Vagina (tissue), 2 donors: ENCODE measurements around the gene BICC1.

Source experiments
- POLR2AphosphoS5 ChIP-seq, 2 donors: sonication (generic); formaldehyde crosslinking; IDR thresholded peaks; one replicate each; pipeline ENCODE4 v1.9.0; 2017; ENCODE audit warnings: antibody characterized with exemption in 2 of 2, mild to moderate bottlenecking in 2 of 2, low read depth in 1 of 2; ENCODE audit not compliant: insufficient read depth in 1 of 2
- TF ChIP-seq, protein P1 (sequence below), 3 experiments: fragments of 450-650 bp in 2 of 3; fragments of 200-600 bp in 1 of 3; sonication (generic) in 1 of 3; IDR thresholded peaks; one replicate each; pipeline ENCODE4 v1.5.1; 2017 to 2019; ENCODE audit warnings: antibody characterized with exemption in 3 of 3, mild to moderate bottlenecking in 2 of 3, moderate library complexity in 2 of 3

DNA sequence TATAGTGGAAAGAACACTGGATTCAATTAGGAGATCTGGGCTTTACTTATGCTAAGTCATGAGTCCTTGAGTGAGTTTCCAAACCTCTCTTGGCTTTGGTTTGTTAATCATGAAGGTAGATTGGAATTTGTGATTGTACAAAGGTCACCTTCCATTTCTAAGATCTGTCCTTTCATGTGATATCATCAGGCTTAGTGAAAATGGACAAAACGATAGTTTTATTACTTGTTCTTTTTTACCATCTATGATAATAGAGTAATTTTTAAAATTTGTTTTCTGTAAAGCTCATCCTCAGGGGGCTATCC, 309.0 kb downstream of the BICC1 start:
- TF ChIP-seq, protein P1, sequence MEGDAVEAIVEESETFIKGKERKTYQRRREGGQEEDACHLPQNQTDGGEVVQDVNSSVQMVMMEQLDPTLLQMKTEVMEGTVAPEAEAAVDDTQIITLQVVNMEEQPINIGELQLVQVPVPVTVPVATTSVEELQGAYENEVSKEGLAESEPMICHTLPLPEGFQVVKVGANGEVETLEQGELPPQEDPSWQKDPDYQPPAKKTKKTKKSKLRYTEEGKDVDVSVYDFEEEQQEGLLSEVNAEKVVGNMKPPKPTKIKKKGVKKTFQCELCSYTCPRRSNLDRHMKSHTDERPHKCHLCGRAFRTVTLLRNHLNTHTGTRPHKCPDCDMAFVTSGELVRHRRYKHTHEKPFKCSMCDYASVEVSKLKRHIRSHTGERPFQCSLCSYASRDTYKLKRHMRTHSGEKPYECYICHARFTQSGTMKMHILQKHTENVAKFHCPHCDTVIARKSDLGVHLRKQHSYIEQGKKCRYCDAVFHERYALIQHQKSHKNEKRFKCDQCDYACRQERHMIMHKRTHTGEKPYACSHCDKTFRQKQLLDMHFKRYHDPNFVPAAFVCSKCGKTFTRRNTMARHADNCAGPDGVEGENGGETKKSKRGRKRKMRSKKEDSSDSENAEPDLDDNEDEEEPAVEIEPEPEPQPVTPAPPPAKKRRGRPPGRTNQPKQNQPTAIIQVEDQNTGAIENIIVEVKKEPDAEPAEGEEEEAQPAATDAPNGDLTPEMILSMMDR (IDR thresholded peaks at IDR 0.05) = no peak
- no peak for TF ChIP-seq POLR2AphosphoS5 (IDR thresholded peaks at IDR 0.05; ENCODE audit: insufficient read depth in 1 of 2, low read depth in 1 of 2)
